Kasumi-1 (cell line): ENCODE results near the gene AKAP9.
"Not testable (repeated sequence)": the region's sequence is repeated elsewhere in the genome, so short reads cannot be mapped to it uniquely, and the experiment has no call there.

Experiments
- DNase-seq, 2 experiments: peaks; one replicate each; lab custom pipeline; 2025; lab: John Stamatoyannopoulos, UW

Gene AKAP9

GRCh38 chr7:92061154-92061553 is 120.5 kb downstream of the AKAP9 start:
- peak; percentile 79 to 80 for DNase-seq

GRCh38 chr7:92064438-92065029 is 123.9 kb downstream of the AKAP9 start:
- DNase-seq = no peak

- DNase-seq = no peak
These were observed 130.4 kb downstream of the AKAP9 start for GRCh38 chr7:92071032-92071431.

- no peak for DNase-seq
These were observed 131.5 kb downstream of the AKAP9 start for GRCh38 chr7:92072121-92072520.

- DNase-seq = no peak
These were observed 132.0 kb downstream of the AKAP9 start for GRCh38 chr7:92072708-92073107.

GRCh38 chr7:92075455-92076158 is 134.9 kb downstream of the AKAP9 start:
- DNase-seq = no peak

GRCh38 chr7:92076509-92076908 is 135.8 kb downstream of the AKAP9 start:
- no peak for DNase-seq

- not testable (repeated sequence) for DNase-seq
These were observed 143.3 kb downstream of the AKAP9 start for GRCh38 chr7:92083922-92084321.

- DNase-seq = no peak
These were observed 147.6 kb downstream of the AKAP9 start for GRCh38 chr7:92088266-92088665.

- DNase-seq = no peak
These were observed 151.5 kb downstream of the AKAP9 start for GRCh38 chr7:92092210-92092609.

GRCh38 chr7:92095380-92095779 is 154.7 kb downstream of the AKAP9 start:
- DNase-seq = peak in 1 of 2 experiments; percentile 9

- DNase-seq = no peak
These were observed 159.9 kb downstream of the AKAP9 start for GRCh38 chr7:92100534-92100933.

- not testable (repeated sequence) for DNase-seq
These were observed 162.2 kb downstream of the AKAP9 start for GRCh38 chr7:92102862-92103261.

GRCh38 chr7:92108821-92109220 is 168.2 kb downstream of the AKAP9 start:
- no peak for DNase-seq

- no peak for DNase-seq
These were observed 170.2 kb downstream of the AKAP9 start for GRCh38 chr7:92110857-92111256.

- no peak for DNase-seq
These were observed 175.2 kb downstream of the AKAP9 start for GRCh38 chr7:92115821-92116220.

- DNase-seq = no peak
These were observed 176.3 kb downstream of the AKAP9 start for GRCh38 chr7:92116949-92117348.

GRCh38 chr7:92119213-92119759 is 178.6 kb downstream of the AKAP9 start:
- no peak for DNase-seq

GRCh38 chr7:92121681-92122080 is 181.0 kb downstream of the AKAP9 start:
- DNase-seq = no peak

GRCh38 chr7:92131093-92131492 is 190.4 kb downstream of the AKAP9 start:
- DNase-seq = no peak

GRCh38 chr7:92131764-92132330 is 191.2 kb downstream of the AKAP9 start:
- peak; percentile 16 to 18 for DNase-seq

GRCh38 chr7:92133133-92133736 is 192.6 kb downstream of the AKAP9 start:
- DNase-seq = peak; percentile 10 to 21
